CD4-positive, alpha-beta memory T cell (primary cell): ENCODE data around the gene GMEB2. TPM values are rescaled to one million over a fixed set of nuclear protein-coding genes. Genes with fewer than 3 reads are reported as not detected.

Experiments used
- CTCF ChIA-PET: fragments of 350-600 bp; sonication (Branson Sonifier 250); formaldehyde crosslinking; loops from one replicate; lab custom pipeline; 2021; ENCODE audit warnings: inconsistent platforms; ENCODE audit not compliant: partially characterized antibody; lab: Charles Lee
- POLR2A ChIA-PET: fragments of 350-600 bp; sonication (Branson Sonifier 250); formaldehyde crosslinking; loops from one replicate; lab custom pipeline; 2021; ENCODE audit not compliant: partially characterized antibody; lab: Charles Lee
- DNase-seq, 5 donors: peaks; one replicate each; pipeline versions ENCODE4 v3.0.0 to v3.0.0-alpha.2; 2020 to 2022; ENCODE audit warnings: mixed read lengths in 1 of 5
- H3K27ac ChIP-seq: one replicate; pipeline ENCODE4 v1.7.0; 2013; ENCODE audit warnings: low read depth, low read length
- H3K27me3 ChIP-seq: 2 replicates; pipeline ENCODE4 v1.7.0; 2013; ENCODE audit warnings: mild to moderate bottlenecking, low read length, moderate library complexity; ENCODE audit not compliant: insufficient read depth
- H3K36me3 ChIP-seq: 2 replicates; pipeline ENCODE4 v1.7.0; 2013; ENCODE audit warnings: mild to moderate bottlenecking, low read length, moderate library complexity; ENCODE audit not compliant: insufficient read depth
- H3K4me1 ChIP-seq: 2 replicates; pipeline ENCODE4 v1.7.0; 2013; ENCODE audit warnings: mild to moderate bottlenecking, low read length, moderate library complexity; ENCODE audit not compliant: insufficient read depth
- H3K4me3 ChIP-seq, 2 donors: one replicate each; pipeline ENCODE4 v1.7.0; 2013; ENCODE audit warnings: low read length in 2 of 2, mild to moderate bottlenecking in 1 of 2
- H3K9me3 ChIP-seq, 2 donors: one replicate each; pipeline ENCODE4 v1.7.0; 2013; ENCODE audit warnings: low read length in 2 of 2, control low read depth in 1 of 2; ENCODE audit not compliant: control insufficient read depth in 1 of 2
- H3K27ac Mint-ChIP-seq, 7 donors: one replicate each; pipeline ENCODE4 v1.8.0; 2020 to 2021; ENCODE audit warnings: mixed read lengths in 7 of 7, mild to moderate bottlenecking in 6 of 7, inconsistent platforms in 3 of 7, moderate library complexity in 3 of 7
- H3K27me3 Mint-ChIP-seq, 2 donors: one replicate each; pipeline ENCODE4 v1.8.0; 2020 to 2021; ENCODE audit warnings: mixed read lengths in 2 of 2
- H3K36me3 Mint-ChIP-seq, 2 donors: one replicate each; pipeline ENCODE4 v1.8.0; 2020 to 2021; ENCODE audit warnings: mixed read lengths in 2 of 2, inconsistent platforms in 1 of 2, mild to moderate bottlenecking in 1 of 2
- H3K4me1 Mint-ChIP-seq, 4 donors: one replicate each; pipeline ENCODE4 v1.8.0; 2020 to 2021; ENCODE audit warnings: mixed read lengths in 4 of 4, mild to moderate bottlenecking in 1 of 4
- H3K4me3 Mint-ChIP-seq, 8 donors: one replicate each; pipeline ENCODE4 v1.8.0; 2020 to 2021; ENCODE audit warnings: mixed read lengths in 8 of 8, mild to moderate bottlenecking in 7 of 8, moderate library complexity in 6 of 8, inconsistent platforms in 3 of 8
- H3K9me3 Mint-ChIP-seq, 8 donors: one replicate each; pipeline ENCODE4 v1.8.0; 2020 to 2021; ENCODE audit warnings: mixed read lengths in 8 of 8, mild to moderate bottlenecking in 5 of 8, inconsistent platforms in 3 of 8, moderate library complexity in 1 of 8
- intact Hi-C: fragments of 100-400 bp; cut with micrococcal nuclease; formaldehyde crosslinking; loops from one replicate; pipeline ENCODE4 v1.15.1; 2023
- polyA plus RNA-seq, 2 donors: library from polyadenylated mRNA; unstranded; fragments of 300-500 nt; fragmentation: Illumina TruSeq; gene quantifications; one replicate each; pipeline ENCODE4 v1.2.3, GENCODE V29; 2021
- total RNA-seq, 2 experiments: library from RNA; stranded (reverse); gene quantifications; one replicate each; pipeline ENCODE4 v1.2.3, GENCODE V29; 2021

Gene GMEB2
- total and polyA plus RNA-seq, 4 experiments from 2014 or later = 4.5 to 26.4 (median 20.5) TPM

GRCh38 chr20:63592661-63593060, 34.2 kb downstream of the GMEB2 start:
- intact Hi-C loops = no loop called here
- Mint-ChIP-seq H3K4me1 (peaks cover 0 to 6% (median 2%) of the 10 kb centered on the region in 4 donors), H3K9me3 (peaks cover 0 to 2% (median 0%) of the 10 kb centered on the region in 8 donors), H3K36me3 (peaks cover 28 to 42% of the 10 kb centered on the region in 2 donors), H3K4me3 (no peak overlapping the region), H3K27ac (no peak overlapping the region), H3K27me3 (no peaks in the 10 kb centered on the region)
- ChIA-PET CTCF (no interaction called here), POLR2A (no interaction called here)
- Histone ChIP-seq H3K9me3 (no peaks in the 10 kb centered on the region), H3K36me3 (peaks cover 36% of the 10 kb centered on the region), H3K27me3 (no peaks in the 10 kb centered on the region), H3K4me1 (peaks cover 8% of the 10 kb centered on the region), H3K27ac (no peak overlapping the region), H3K4me3 (no peak overlapping the region)
- DNase-seq = no peak

- H3K9me3 ChIP-seq = no peaks in the 10 kb centered on the region
- intact Hi-C loops = no loop called here
- H3K36me3 ChIP-seq = peaks cover 34% of the 10 kb centered on the region
- Mint-ChIP-seq H3K9me3 (peaks cover 0 to 2% (median 0%) of the 10 kb centered on the region in 8 donors), H3K27me3 (no peaks in the 10 kb centered on the region), H3K4me3 (no peak overlapping the region), H3K4me1 (peaks cover 0 to 10% (median 2%) of the 10 kb centered on the region in 4 donors), H3K27ac (no peak overlapping the region), H3K36me3 (peaks cover 30 to 42% of the 10 kb centered on the region in 2 donors)
- no peak overlapping the region for H3K4me3 ChIP-seq
- H3K4me1 ChIP-seq = peaks cover 9% of the 10 kb centered on the region
- no peaks in the 10 kb centered on the region for H3K27me3 ChIP-seq
- no peak for DNase-seq
- POLR2A ChIA-PET = interaction anchor here (0.7 kb wide), 1 partner anchor 136 kb away, joined by 4 read pairs; no protein-coding TSS in a partner anchor
- CTCF ChIA-PET = no interaction called here
- H3K27ac ChIP-seq = no peak overlapping the region
Measured at GRCh38 chr20:63591786-63592355, 35.0 kb downstream of the GMEB2 start.

GRCh38 chr20:63591147-63591533, 35.8 kb downstream of the GMEB2 start:
- CTCF ChIA-PET = no interaction called here
- Histone ChIP-seq H3K9me3 (no peaks in the 10 kb centered on the region), H3K27ac (no peak overlapping the region), H3K4me3 (no peak overlapping the region), H3K27me3 (no peaks in the 10 kb centered on the region), H3K36me3 (peaks cover 34% of the 10 kb centered on the region), H3K4me1 (peaks cover 9% of the 10 kb centered on the region)
- POLR2A ChIA-PET = interaction anchor here (0.7 to 1.4 kb wide), 3 partner anchors 34 to 447 kb away, joined by 3 to 4 read pairs (median 3); no protein-coding TSS in a partner anchor
- Mint-ChIP-seq H3K4me3 (no peak overlapping the region), H3K36me3 (peaks cover 30 to 40% of the 10 kb centered on the region in 2 donors), H3K27me3 (no peaks in the 10 kb centered on the region), H3K4me1 (peaks cover 0 to 10% (median 2%) of the 10 kb centered on the region in 4 donors), H3K9me3 (peaks cover 0 to 2% (median 0%) of the 10 kb centered on the region in 8 donors), H3K27ac (no peak overlapping the region)
- no peak for DNase-seq
- intact Hi-C loops = no loop called here

GRCh38 chr20:63590218-63591146, 36.4 kb downstream of the GMEB2 start:
- Mint-ChIP-seq H3K4me1 (peaks cover 0 to 10% (median 2%) of the 10 kb centered on the region in 4 donors), H3K27ac (no peak overlapping the region), H3K9me3 (peaks cover 0 to 2% (median 0%) of the 10 kb centered on the region in 8 donors), H3K27me3 (no peaks in the 10 kb centered on the region), H3K36me3 (peaks cover 30 to 42% of the 10 kb centered on the region in 2 donors), H3K4me3 (no peak overlapping the region)
- DNase-seq = no peak
- ChIA-PET CTCF (no interaction called here), POLR2A (interaction anchor here (0.8 to 1.4 kb wide), 3 partner anchors 10 to 448 kb away, joined by 3 read pairs; no protein-coding TSS in a partner anchor)
- H3K36me3 ChIP-seq = peaks cover 34% of the 10 kb centered on the region
- peaks cover 9% of the 10 kb centered on the region for H3K4me1 ChIP-seq
- H3K27me3 ChIP-seq = no peaks in the 10 kb centered on the region
- H3K9me3 ChIP-seq = no peaks in the 10 kb centered on the region
- intact Hi-C loops = no loop called here
- no peak overlapping the region for H3K27ac ChIP-seq
- H3K4me3 ChIP-seq = no peak overlapping the region

- POLR2A ChIA-PET = interaction anchor here (1.2 to 1.4 kb wide), 2 partner anchors 11 to 36 kb away, joined by 3 read pairs; no protein-coding TSS in a partner anchor
- Histone ChIP-seq H3K27me3 (no peaks in the 10 kb centered on the region), H3K4me3 (no peak overlapping the region), H3K4me1 (peaks cover 9% of the 10 kb centered on the region), H3K9me3 (no peaks in the 10 kb centered on the region), H3K36me3 (peaks cover 34% of the 10 kb centered on the region), H3K27ac (no peak overlapping the region)
- no peak overlapping the region for H3K4me3 Mint-ChIP-seq
- no peaks in the 10 kb centered on the region for H3K9me3 Mint-ChIP-seq
- intact Hi-C loops = no loop called here
- DNase-seq = no peak
- H3K27ac Mint-ChIP-seq = no peak overlapping the region
- no peaks in the 10 kb centered on the region for H3K27me3 Mint-ChIP-seq
- CTCF ChIA-PET = interaction anchor here (1.1 kb wide), 1 partner anchor 52 kb away, joined by 3 read pairs; the partner anchor contains the start of gene PTK6
- peaks cover 0 to 10% (median 2%) of the 10 kb centered on the region in 4 donors for H3K4me1 Mint-ChIP-seq
- H3K36me3 Mint-ChIP-seq = peaks cover 26 to 35% of the 10 kb centered on the region in 2 donors
Measured at GRCh38 chr20:63589261-63590217, 37.4 kb downstream of the GMEB2 start.

GRCh38 chr20:63588641-63589041, 38.3 kb downstream of the GMEB2 start:
- Mint-ChIP-seq H3K4me1 (peaks cover 0 to 10% (median 2%) of the 10 kb centered on the region in 4 donors), H3K36me3 (peaks cover 25 to 35% of the 10 kb centered on the region in 2 donors), H3K27ac (no peak overlapping the region), H3K9me3 (no peaks in the 10 kb centered on the region), H3K4me3 (no peak overlapping the region), H3K27me3 (no peaks in the 10 kb centered on the region)
- CTCF ChIA-PET = interaction anchor here (1.1 kb wide), 1 partner anchor 51 kb away, joined by 3 read pairs; the partner anchor contains the start of gene PTK6
- H3K9me3 ChIP-seq = no peaks in the 10 kb centered on the region
- H3K4me3 ChIP-seq = no peak overlapping the region
- peaks cover 9% of the 10 kb centered on the region for H3K4me1 ChIP-seq
- POLR2A ChIA-PET = no interaction called here
- H3K36me3 ChIP-seq = peaks cover 29% of the 10 kb centered on the region
- H3K27ac ChIP-seq = no peak overlapping the region
- H3K27me3 ChIP-seq = no peaks in the 10 kb centered on the region
- intact Hi-C loops = no loop called here
- DNase-seq = no peak
